Duodenal mucosa (tissue), 2 donors: ENCODE measurements around the gene OR2M4.
"Not testable (repeated sequence)": the region's sequence is repeated elsewhere in the genome, so short reads cannot be mapped to it uniquely, and the experiment has no call there.

Source experiments
- H3K27ac ChIP-seq: one replicate; pipeline ENCODE4 v1.7.0; 2013; ENCODE audit warnings: low read depth, low read length
- H3K27me3 ChIP-seq, 2 donors: one replicate each; pipeline ENCODE4 v1.7.0; 2013; ENCODE audit warnings: low read length in 2 of 2, control low read depth in 1 of 2; ENCODE audit not compliant: insufficient read depth in 2 of 2, control insufficient read depth in 1 of 2
- H3K36me3 ChIP-seq, 2 donors: one replicate each; pipeline ENCODE4 v1.7.0; 2013; ENCODE audit warnings: low read length in 2 of 2, control low read depth in 1 of 2; ENCODE audit not compliant: insufficient read depth in 2 of 2, control insufficient read depth in 1 of 2
- H3K4me1 ChIP-seq, 2 donors: one replicate each; pipeline ENCODE4 v1.7.0; 2013; ENCODE audit warnings: low read length in 2 of 2, control low read depth in 1 of 2; ENCODE audit not compliant: insufficient read depth in 2 of 2, control insufficient read depth in 1 of 2
- H3K4me3 ChIP-seq, 2 donors: one replicate each; pipeline ENCODE4 v1.7.0; 2013; ENCODE audit warnings: low read length in 2 of 2, low read depth in 1 of 2
- H3K9ac ChIP-seq, 2 donors: one replicate each; pipeline ENCODE4 v1.7.0; 2013; ENCODE audit warnings: low read length in 2 of 2, low read depth in 1 of 2
- H3K9me3 ChIP-seq, 2 donors: one replicate each; pipeline ENCODE4 v1.7.0; 2013; ENCODE audit warnings: low read length in 2 of 2, control low read depth in 1 of 2; ENCODE audit not compliant: control insufficient read depth in 1 of 2

OR2M4 gene

DNA sequence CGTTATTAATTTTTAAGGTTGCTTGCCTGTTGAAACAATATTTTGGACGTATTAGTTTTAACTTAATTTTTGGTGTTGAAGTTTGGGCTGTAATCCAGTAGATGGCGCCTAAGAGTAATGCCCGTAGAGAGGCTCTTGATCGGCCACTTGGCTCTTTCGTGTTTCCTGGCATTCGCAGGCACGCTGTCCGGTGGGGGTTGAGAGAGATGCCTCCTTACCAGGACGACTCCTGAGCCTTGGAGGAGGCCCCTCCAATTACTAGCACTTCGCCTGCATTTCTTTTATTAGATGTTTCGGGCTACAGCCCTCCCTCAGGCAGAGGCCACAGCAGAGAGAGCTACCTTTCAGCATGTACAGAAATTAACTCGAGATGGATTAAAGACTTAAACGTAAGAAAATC is 12.0 kb downstream of the OR2M4 start:
- peaks cover 0 to 2% of the 10 kb centered on the region in 2 donors for H3K9me3 ChIP-seq
- no peak overlapping the region for H3K9ac ChIP-seq
- no peaks in the 10 kb centered on the region for H3K27me3 ChIP-seq
- H3K4me3 ChIP-seq = no peak overlapping the region
- H3K4me1 ChIP-seq = no peaks in the 10 kb centered on the region
- H3K27ac ChIP-seq = no peak overlapping the region
- H3K36me3 ChIP-seq = no peaks in the 10 kb centered on the region

DNA sequence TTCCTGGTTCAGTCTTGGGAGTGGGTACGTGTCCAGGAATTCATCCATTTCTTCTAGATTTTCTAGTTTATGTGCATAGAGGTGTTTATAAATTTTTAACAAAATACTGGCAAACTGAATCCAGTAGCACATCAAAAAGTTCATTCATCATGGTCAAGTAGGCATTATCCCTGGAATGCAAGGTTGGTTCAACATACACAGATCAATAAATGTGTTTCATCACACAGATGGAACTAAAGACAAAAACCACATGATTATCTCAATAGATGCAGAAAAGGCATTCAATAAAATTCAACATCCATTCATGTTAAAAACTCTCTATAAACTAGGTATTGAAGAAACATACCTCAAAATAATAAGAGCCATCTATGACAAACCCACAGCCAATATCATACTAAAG is 28.1 kb downstream of the OR2M4 start:
- not testable (repeated sequence) for H3K27me3 ChIP-seq, H3K36me3 ChIP-seq, H3K9ac ChIP-seq, H3K27ac ChIP-seq, H3K4me3 ChIP-seq, H3K4me1 ChIP-seq
- H3K9me3 ChIP-seq = peaks cover 5 to 11% of the 10 kb centered on the region in 2 donors

DNA sequence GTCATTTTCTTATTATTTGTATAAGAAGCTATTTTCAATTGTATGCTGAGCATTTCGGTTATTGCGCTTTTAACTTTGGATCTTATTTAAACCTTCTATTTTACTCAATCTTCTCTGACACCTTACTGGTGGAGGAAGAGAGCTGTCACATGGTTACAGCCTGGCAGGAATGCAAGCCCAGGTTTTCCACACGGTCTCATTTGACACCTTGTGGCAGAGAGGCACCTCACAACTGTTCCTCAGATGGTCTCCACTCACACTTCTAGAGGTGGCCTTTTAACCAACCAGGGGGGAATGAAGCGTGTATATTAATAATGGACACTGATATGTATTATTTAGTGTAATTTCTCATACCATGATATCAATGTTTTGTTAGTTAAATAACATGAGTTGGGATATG is 37.0 kb downstream of the OR2M4 start:
- Histone ChIP-seq H3K4me1 (no peaks in the 10 kb centered on the region), H3K4me3 (no peak overlapping the region), H3K27ac (no peak overlapping the region), H3K36me3 (no peaks in the 10 kb centered on the region), H3K9ac (no peak overlapping the region), H3K27me3 (no peaks in the 10 kb centered on the region), H3K9me3 (peaks cover 0 to 2% of the 10 kb centered on the region in 2 donors)

DNA sequence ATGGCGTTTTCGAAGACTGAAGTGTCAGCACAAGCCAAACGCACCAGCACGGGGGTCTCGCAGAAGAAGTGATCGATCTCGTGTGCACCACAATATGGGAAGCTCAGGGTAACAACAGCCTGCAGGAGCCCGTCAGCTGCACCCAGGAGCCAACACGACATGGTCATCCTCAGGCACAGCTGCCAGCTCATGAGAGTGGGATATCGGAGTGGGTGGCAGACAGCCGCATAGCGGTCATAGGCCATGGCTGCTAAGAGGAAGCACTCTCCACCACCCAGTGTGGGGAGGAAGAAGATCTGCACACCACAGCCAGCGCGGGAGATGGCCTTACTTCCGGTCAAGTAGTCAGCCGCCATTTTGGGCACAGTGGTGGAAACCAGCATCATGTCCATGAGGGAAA is 42.0 kb downstream of the OR2M4 start:
- not testable (repeated sequence) for H3K4me3 ChIP-seq, H3K36me3 ChIP-seq, H3K9me3 ChIP-seq, H3K4me1 ChIP-seq, H3K9ac ChIP-seq, H3K27me3 ChIP-seq, H3K27ac ChIP-seq

DNA sequence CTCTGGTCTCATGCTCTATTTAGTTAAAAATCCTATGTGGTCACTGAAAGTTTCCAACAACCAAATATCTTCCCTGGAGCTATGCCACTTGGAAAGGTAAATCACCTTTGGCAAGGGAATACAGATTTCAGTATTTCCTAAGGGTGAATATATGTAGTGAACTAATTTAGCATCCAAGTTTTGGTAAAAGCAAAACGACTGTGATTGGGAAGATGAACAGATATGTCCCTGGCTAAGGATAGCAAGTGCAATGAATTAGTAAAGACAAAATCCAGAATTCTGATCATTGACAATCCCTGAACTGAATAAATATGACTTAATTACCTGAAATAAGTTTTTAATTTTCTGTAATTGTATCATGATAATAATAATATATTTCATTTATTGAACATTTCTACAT is 46.7 kb downstream of the OR2M4 start, which contains the start of gene OR2T33:
Gene OR2T33, minus strand, starts transcription at position 101 of the 400 bp plus-strand sequence. CDS start 4,162 bp downstream, outside the sequence.
- H3K27me3 ChIP-seq = no peaks in the 10 kb centered on the region
- H3K4me1 ChIP-seq = no peaks in the 10 kb centered on the region
- H3K4me3 ChIP-seq = no peak within 1 kb of the TSS
- peaks cover 0 to 4% of the 10 kb centered on the region in 2 donors for H3K9me3 ChIP-seq
- H3K36me3 ChIP-seq = no peaks in the 10 kb centered on the region
- no peak within 1 kb of the TSS for H3K27ac ChIP-seq
- H3K9ac ChIP-seq = no peak within 1 kb of the TSS

DNA sequence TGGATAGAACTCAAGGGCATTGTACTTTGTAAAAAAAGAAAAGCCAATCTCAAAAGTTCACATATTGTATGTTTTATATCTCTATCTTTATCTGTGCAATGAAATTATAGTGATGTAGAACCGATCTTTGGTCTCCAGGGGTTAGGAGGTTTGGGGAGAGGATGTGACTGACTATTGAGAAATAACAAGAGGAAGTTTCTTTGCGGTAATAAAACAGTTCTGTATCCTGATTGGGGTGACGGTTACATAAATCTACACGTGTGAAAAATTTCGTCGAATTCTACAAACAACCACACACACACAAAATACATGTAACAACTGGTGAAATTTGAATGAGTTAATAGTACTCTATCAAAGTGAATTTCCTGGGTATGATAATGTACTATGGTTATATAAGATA is 57.2 kb downstream of the OR2M4 start:
- Histone ChIP-seq H3K4me3 (no peak overlapping the region), H3K9ac (no peak overlapping the region), H3K27me3 (no peaks in the 10 kb centered on the region), H3K4me1 (no peaks in the 10 kb centered on the region), H3K27ac (no peak overlapping the region), H3K9me3 (peaks cover 5 to 7% of the 10 kb centered on the region in 2 donors), H3K36me3 (no peaks in the 10 kb centered on the region)
